H1 (cell line): ENCODE data around the gene MATR3. TPM values are rescaled to one million over a fixed set of nuclear protein-coding genes. Genes with fewer than 3 reads are reported as not detected.
A peak's percentile ranks its signal among the peaks of the same experiment; 100 is the strongest.

Source experiments
- CTCF ChIA-PET: fragments of 300-600 bp; sonication (Branson Sonifier 250); formaldehyde crosslinking; loops from one replicate; lab custom pipeline; 2021; ENCODE audit not compliant: partially characterized antibody; lab: Charles Lee
- POLR2A ChIA-PET: fragments of 300-600 bp; sonication (Branson Sonifier 250); formaldehyde crosslinking; loops from one replicate; lab custom pipeline; 2021; ENCODE audit warnings: inconsistent platforms; ENCODE audit not compliant: partially characterized antibody; lab: Charles Lee
- DNase-seq, 2 experiments: peaks; one replicate each; pipeline versions ENCODE4 v3.0.0 to v3.0.0-alpha.2; 2010 to 2022; ENCODE audit warnings: low spot score in 2 of 2, low read depth in 1 of 2, mixed read lengths in 1 of 2
- FAIRE-seq: peaks from 2 replicates; lab custom pipeline; 2011; peaks lifted over from hg19 to GRCh38; lab: Jason Lieb, UNC
- H2AFZ ChIP-seq: 2 replicates; pipeline ENCODE4 v1.8.1; 2012; ENCODE audit warnings: low read length, inconsistent platforms
- H2AK5ac ChIP-seq: 2 replicates; pipeline ENCODE4 v1.6.1; 2013; ENCODE audit warnings: low read depth, low read length
- H2BK120ac ChIP-seq: replicated peaks from 2 replicates; pipeline ENCODE3; 2013; ENCODE audit warnings: low read depth, low read length, inconsistent platforms
- H2BK12ac ChIP-seq: 2 replicates; pipeline ENCODE4 v1.6.1; 2013; ENCODE audit warnings: low read depth, low read length
- H2BK15ac ChIP-seq: 2 replicates; pipeline ENCODE4 v1.6.1; 2013; ENCODE audit warnings: low read length
- H2BK20ac ChIP-seq: 2 replicates; pipeline ENCODE4 v1.6.1; 2013; ENCODE audit warnings: low read length
- H2BK5ac ChIP-seq: 2 replicates; pipeline ENCODE4 v1.6.1; 2013; ENCODE audit warnings: low read depth, low read length
- H3K14ac ChIP-seq: 2 replicates; pipeline ENCODE4 v1.6.1; 2013; ENCODE audit warnings: inconsistent platforms; ENCODE audit not compliant: insufficient read length
- H3K18ac ChIP-seq: 2 replicates; pipeline ENCODE4 v1.6.1; 2013; ENCODE audit warnings: low read length; ENCODE audit errors: extremely low read depth
- H3K23ac ChIP-seq: 2 replicates; pipeline ENCODE4 v1.6.1; 2013; ENCODE audit warnings: inconsistent platforms; ENCODE audit not compliant: insufficient read length
- H3K23me2 ChIP-seq: 2 replicates; pipeline ENCODE4 v1.6.1; 2013; ENCODE audit warnings: low read depth, low read length
- H3K27ac ChIP-seq: 2 replicates; pipeline ENCODE4 v1.6.1; 2011; ENCODE audit warnings: low read depth, low read length, inconsistent platforms
- H3K27me3 ChIP-seq, 4 experiments: replicated peaks in 1 of 4; 1 replicate in 1 of 4; 2 replicates in 3 of 4; pipeline versions ENCODE4 v1.6.1 to v1.8.1; 2011 to 2013; ENCODE audit warnings: low read length in 3 of 4, mild to moderate bottlenecking in 3 of 4, inconsistent platforms in 2 of 4, mixed read lengths in 2 of 4, moderate library complexity in 1 of 4; ENCODE audit not compliant: control insufficient read depth in 3 of 4, insufficient read depth in 3 of 4; ENCODE audit errors: extremely low read depth in 1 of 4
- H3K36me3 ChIP-seq, 4 experiments: 2 replicates each; pipeline versions ENCODE4 v1.6.1 to v1.8.1; 2011 to 2013; ENCODE audit warnings: mild to moderate bottlenecking in 4 of 4, low read length in 3 of 4, moderate library complexity in 2 of 4, control low read depth in 1 of 4, inconsistent platforms in 1 of 4; ENCODE audit not compliant: insufficient read depth in 4 of 4, control insufficient read depth in 2 of 4
- H3K4ac ChIP-seq: replicated peaks from 2 replicates; pipeline ENCODE3; 2013; ENCODE audit warnings: low read length, low read depth, mixed read lengths, inconsistent platforms; ENCODE audit not compliant: insufficient read length
- H3K4me1 ChIP-seq, 4 experiments: replicated peaks in 1 of 4; 1 replicate in 1 of 4; 2 replicates in 3 of 4; pipeline versions ENCODE4 v1.6.1 to v1.8.1; 2011 to 2013; ENCODE audit warnings: low read length in 3 of 4, inconsistent platforms in 2 of 4, mixed read lengths in 1 of 4; ENCODE audit not compliant: insufficient read depth in 4 of 4, control insufficient read depth in 3 of 4
- H3K4me2 ChIP-seq, 2 experiments: 2 replicates each; pipeline versions ENCODE4 v1.6.1 to v1.8.1; 2011 to 2013; ENCODE audit warnings: low read depth in 2 of 2, low read length in 2 of 2, control low read depth in 1 of 2, inconsistent platforms in 1 of 2, mild to moderate bottlenecking in 1 of 2; ENCODE audit not compliant: insufficient read depth in 1 of 2
- H3K4me3 ChIP-seq, 4 experiments: fragments of 200-600, 300-600 bp in 1 of 4; sonication (generic), shearing (Covaris generic), sonication (Bioruptor Twin) in 1 of 4; 2 replicates each; pipeline versions ENCODE4 v1.5.1 to v1.8.1; 2011 to 2016; ENCODE audit warnings: low read length in 4 of 4, low read depth in 3 of 4, control low read depth in 2 of 4, inconsistent platforms in 2 of 4, mild to moderate bottlenecking in 2 of 4, mixed read lengths in 1 of 4, moderate library complexity in 1 of 4; ENCODE audit not compliant: insufficient read depth in 2 of 4; ENCODE audit errors: extremely low read depth in 1 of 4
- H3K56ac ChIP-seq: replicated peaks from 2 replicates; pipeline ENCODE3; 2013; ENCODE audit warnings: low read depth, mild to moderate bottlenecking, mixed read lengths, low read length, inconsistent platforms; ENCODE audit not compliant: insufficient read length
- H3K79me1 ChIP-seq: 2 replicates; pipeline ENCODE4 v1.6.1; 2013; ENCODE audit warnings: low read depth, low read length, control low read depth
- H3K79me2 ChIP-seq, 2 experiments: 2 replicates each; pipeline versions ENCODE4 v1.6.1 to v1.8.1; 2012 to 2013; ENCODE audit warnings: low read length in 2 of 2, mild to moderate bottlenecking in 2 of 2, inconsistent platforms in 1 of 2; ENCODE audit not compliant: insufficient read depth in 2 of 2, control insufficient read depth in 1 of 2
- H3K9ac ChIP-seq, 4 experiments: replicated peaks in 1 of 4; 1 replicate in 1 of 4; 2 replicates in 3 of 4; pipeline versions ENCODE4 v1.6.1 to v1.8.1; 2011 to 2013; ENCODE audit warnings: low read depth in 3 of 4, low read length in 3 of 4, control low read depth in 2 of 4, mild to moderate bottlenecking in 2 of 4, moderate library complexity in 2 of 4, inconsistent platforms in 1 of 4; ENCODE audit errors: extremely low read depth in 1 of 4
- H3K9me3 ChIP-seq, 2 experiments: 2 replicates each; pipeline versions ENCODE4 v1.6.1 to v1.8.1; 2012 to 2013; ENCODE audit warnings: mild to moderate bottlenecking in 2 of 2, moderate library complexity in 2 of 2, control low read depth in 1 of 2, inconsistent platforms in 1 of 2, low read depth in 1 of 2, low read length in 1 of 2, mixed read lengths in 1 of 2; ENCODE audit not compliant: insufficient read depth in 2 of 2
- H4K20me1 ChIP-seq, 2 experiments: replicated peaks in 1 of 2; 2 replicates each; pipeline versions ENCODE3 to v1.8.1; 2011 to 2013; ENCODE audit warnings: inconsistent platforms in 2 of 2, low read length in 2 of 2, mild to moderate bottlenecking in 1 of 2; ENCODE audit not compliant: insufficient read depth in 2 of 2, control insufficient read depth in 1 of 2
- H4K5ac ChIP-seq: 2 replicates; pipeline ENCODE4 v1.6.1; 2013; ENCODE audit warnings: low read length, low read depth, mixed read lengths, inconsistent platforms; ENCODE audit not compliant: insufficient read length
- H4K8ac ChIP-seq: 2 replicates; pipeline ENCODE4 v1.8.0; 2013; ENCODE audit warnings: mild to moderate bottlenecking, moderate library complexity, low read length, inconsistent platforms; ENCODE audit not compliant: insufficient read depth; ENCODE audit errors: extremely low read depth
- H4K91ac ChIP-seq: replicated peaks from 2 replicates; pipeline ENCODE3; 2013; ENCODE audit warnings: low read length, mixed read lengths, inconsistent platforms; ENCODE audit not compliant: insufficient read length
- ASH2L ChIP-seq: fragments of 200-600, 300-600 bp; sonication (generic); IDR thresholded peaks from one replicate; pipeline ENCODE4 v1.7.1; 2017; ENCODE audit warnings: low read length
- HDAC6 ChIP-seq: IDR thresholded peaks from one replicate; pipeline ENCODE4 v1.7.1; 2012; ENCODE audit warnings: low read depth, mild to moderate bottlenecking, inconsistent platforms, low read length, moderate library complexity
- POLR2A ChIP-seq, 2 experiments: IDR thresholded peaks; 1 replicate in 1 of 2; 2 replicates in 1 of 2; pipeline ENCODE4 v1.6.1; 2011; ENCODE audit warnings: low read depth in 2 of 2, low read length in 2 of 2, mild to moderate bottlenecking in 2 of 2; ENCODE audit errors: control extremely low read depth in 1 of 2
- RBBP5 ChIP-seq: IDR thresholded peaks from 2 replicates; pipeline ENCODE4 v1.7.1; 2012; ENCODE audit warnings: low read depth, mild to moderate bottlenecking, inconsistent platforms, low read length, moderate library complexity, borderline replicate concordance
- SIX5 ChIP-seq: IDR thresholded peaks from 2 replicates; pipeline ENCODE4 v1.6.1; 2011; ENCODE audit warnings: mild to moderate bottlenecking, low read depth, low read length
- TAF7 ChIP-seq: optimal IDR thresholded peaks from 2 replicates; pipeline ENCODE3; 2011; ENCODE audit warnings: low read depth, mild to moderate bottlenecking, inconsistent platforms, low read length, moderate library complexity, borderline replicate concordance
- WGBS, 2 experiments: shearing (Covaris generic) in 1 of 2; methylation state at CpG; one replicate each; pipeline versions ENCODE4 v1.1.6 to v1.1.7; 2013 to 2015; ENCODE audit warnings: low lambda C conversion rate in 2 of 2, mixed read lengths in 2 of 2, inconsistent platforms in 1 of 2, low coverage in 1 of 2, missing lambda C conversion rate in 1 of 2; ENCODE audit not compliant: insufficient replicate concordance in 2 of 2, insufficient coverage in 1 of 2, insufficient read length in 1 of 2; ENCODE audit errors: extremely low coverage in 1 of 2, missing lambda C conversion rate in 1 of 2; 5-methylcytosine and 5-hydroxymethylcytosine counted together
- polyA plus RNA-seq, 7 experiments: library from polyadenylated mRNA; depleted of rRNA in 3 of 7; stranded (reverse) in 5 of 7; unstranded in 2 of 7; fragments of >200 nt in 5 of 7; fragments of 200-250 nt in 2 of 7; gene quantifications; 1 replicate in 5 of 7; 2 replicates in 1 of 7; 4 replicates in 1 of 7; pipeline versions ENCODE4 v1.2.1 to v1.2.3, GENCODE V29; 2011 to 2013; ENCODE audit warnings: missing spikeins in 2 of 7, mixed read lengths in 2 of 7
- total RNA-seq: library from RNA; stranded (reverse); fragmentation: NEBNext Ultra II Directional; extraction: Animal tissue kit (Norgen Biotek cat#: 25700); gene quantifications from 2 replicates; pipeline ENCODE4 v1.2.1, GENCODE V29; 2021
- TF ChIP-seq, protein P1 (sequence below): IDR thresholded peaks from 2 replicates; pipeline ENCODE4 v1.6.1; 2012; ENCODE audit warnings: low read length, inconsistent platforms

Gene MATR3
- total and polyA plus RNA-seq, 2 of the 8 experiments (the other 6 are each of a cell fraction or from before 2014, with no cell fraction given): 116 to 389 TPM

DNA sequence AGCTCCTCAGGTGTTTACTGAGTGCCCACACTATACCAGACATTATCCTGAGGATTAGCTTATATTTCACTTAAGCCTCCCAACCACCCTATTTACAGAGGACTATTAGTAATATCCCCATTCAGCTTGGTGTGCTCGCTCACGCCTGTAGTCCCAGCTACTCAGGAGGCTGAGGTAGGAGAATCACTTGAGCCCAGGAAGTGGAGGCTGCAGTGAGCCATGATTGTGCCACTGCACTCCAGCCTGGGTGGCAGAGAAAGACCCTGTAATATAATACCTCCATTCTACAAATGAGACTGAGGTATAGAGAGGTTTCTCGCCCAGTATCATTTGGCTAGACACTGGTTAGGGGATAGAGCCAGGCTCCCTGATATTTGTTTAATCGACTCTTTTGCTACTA, 18.0 kb upstream of the MATR3 start:
- peak overlapping the region; percentile 80 for H3K56ac ChIP-seq
- H3K79me1 ChIP-seq: no peaks in the 10 kb centered on the region
- DNase-seq (no peak), FAIRE-seq (no peak)
- TF ChIP-seq POLR2A (IDR thresholded peaks at IDR 0.05; ENCODE audit: control extremely low read depth in 1 of 2, low read depth in 2 of 2, low read length in 2 of 2): no peak
- no peak for TF ChIP-seq HDAC6
- TF ChIP-seq, protein P1, sequence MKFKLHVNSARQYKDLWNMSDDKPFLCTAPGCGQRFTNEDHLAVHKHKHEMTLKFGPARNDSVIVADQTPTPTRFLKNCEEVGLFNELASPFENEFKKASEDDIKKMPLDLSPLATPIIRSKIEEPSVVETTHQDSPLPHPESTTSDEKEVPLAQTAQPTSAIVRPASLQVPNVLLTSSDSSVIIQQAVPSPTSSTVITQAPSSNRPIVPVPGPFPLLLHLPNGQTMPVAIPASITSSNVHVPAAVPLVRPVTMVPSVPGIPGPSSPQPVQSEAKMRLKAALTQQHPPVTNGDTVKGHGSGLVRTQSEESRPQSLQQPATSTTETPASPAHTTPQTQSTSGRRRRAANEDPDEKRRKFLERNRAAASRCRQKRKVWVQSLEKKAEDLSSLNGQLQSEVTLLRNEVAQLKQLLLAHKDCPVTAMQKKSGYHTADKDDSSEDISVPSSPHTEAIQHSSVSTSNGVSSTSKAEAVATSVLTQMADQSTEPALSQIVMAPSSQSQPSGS: no peak
- no peak for TF ChIP-seq RBBP5
- no peak for TF ChIP-seq SIX5
- TF ChIP-seq TAF7: no peak
- no peak for TF ChIP-seq ASH2L
- H3K4ac ChIP-seq: peak overlapping the region; percentile 24
- H3K4me1 ChIP-seq: peaks cover 17 to 27% (median 22%) of the 10 kb centered on the region in 4 experiments
- peak overlapping the region; percentile 34 for H4K91ac ChIP-seq
- H3K14ac ChIP-seq: no peak overlapping the region
- peak overlapping the region; percentile 64 to 96 (median 80) for H3K9ac ChIP-seq
- ChIA-PET POLR2A (interaction anchor here (0.7 to 51.1 kb wide), 25 partner anchors 9 to 733 kb away, joined by 3 to 1766 read pairs (median 4); partner anchors contain the start of genes ETF1, HSPA9, MATR3 and MZB1), CTCF (interaction anchor here (0.6 to 1.7 kb wide), 3 partner anchors 12 to 174 kb away, joined by 3 to 4 read pairs (median 3); partner anchors contain the start of gene MATR3)
- peak overlapping the region; percentile 52; the same call in 1 of the 2 replicates for H3K18ac ChIP-seq
- 40% methylated on average over 4 of the region's 4 CpGs; no CpG with 5 or more reads in 1 of the 2 experiments for WGBS, 2 experiments
- no peak overlapping the region for H2BK120ac ChIP-seq
- H3K79me2 ChIP-seq: peaks cover 4 to 57% of the 10 kb centered on the region in 2 experiments; a peak in 2 of 4 replicates
- H3K4me3 ChIP-seq: peak overlapping the region; percentile 69 to 100 (median 82)
- no peak overlapping the region for H2BK15ac ChIP-seq
- peak overlapping the region; percentile 77 to 94 for H3K4me2 ChIP-seq
- H4K8ac ChIP-seq: no peak overlapping the region
- H2BK12ac ChIP-seq: no peak overlapping the region
- no peaks in the 10 kb centered on the region for H3K9me3 ChIP-seq
- H3K27me3 ChIP-seq: no peaks in the 10 kb centered on the region
- H4K5ac ChIP-seq: peak overlapping the region; percentile 26
- H2BK20ac ChIP-seq: no peak overlapping the region
- H3K23me2 ChIP-seq: peaks cover 12% of the 10 kb centered on the region
- peaks cover 9 to 17% of the 10 kb centered on the region in 2 experiments for H4K20me1 ChIP-seq
- H2AFZ ChIP-seq: no peak overlapping the region
- no peak overlapping the region for H3K23ac ChIP-seq
- H2AK5ac ChIP-seq: no peak overlapping the region
- H2BK5ac ChIP-seq: peak overlapping the region; percentile 67; the same call in 1 of the 2 replicates
- H3K36me3 ChIP-seq: peaks cover 26 to 60% (median 47%) of the 10 kb centered on the region in 4 experiments
- H3K27ac ChIP-seq: no peak overlapping the region; the same call in 1 of the 2 replicates
